DMS114 treated with DMSO at 0.1 percent for 48 hours (cell line): ENCODE results near the gene PSMC5.
"Not testable (repeated sequence)": the region's sequence is repeated elsewhere in the genome, so short reads cannot be mapped to it uniquely, and the experiment has no call there.

Experiments
- DNase-seq: peaks from one replicate; lab custom pipeline; 2025; ENCODE audit not compliant: unreplicated experiment; lab: John Stamatoyannopoulos, UW

PSMC5 gene

DNA sequence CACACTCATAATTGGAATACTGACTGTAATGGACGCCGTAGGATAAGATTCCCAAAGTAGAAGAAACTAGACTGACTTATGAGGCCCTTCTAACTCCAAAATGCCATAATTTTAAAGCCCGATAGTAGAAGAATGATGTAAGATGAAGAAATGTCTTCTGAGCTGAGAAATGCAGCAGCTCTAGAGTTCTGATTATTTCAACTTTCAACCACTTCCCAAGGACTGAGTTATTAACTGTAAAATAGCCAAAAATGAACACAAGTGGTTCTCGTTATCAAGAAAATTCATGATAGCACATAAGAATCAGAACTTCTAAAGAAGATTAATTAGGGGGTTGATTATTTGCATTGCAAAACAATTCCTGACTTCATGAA, 43.0 kb downstream of the PSMC5 start:
- DNase-seq: not testable (repeated sequence)

GRCh38 chr17:63871646-63872365, 44.6 kb downstream of the PSMC5 start:
- not testable (repeated sequence) for DNase-seq

DNA sequence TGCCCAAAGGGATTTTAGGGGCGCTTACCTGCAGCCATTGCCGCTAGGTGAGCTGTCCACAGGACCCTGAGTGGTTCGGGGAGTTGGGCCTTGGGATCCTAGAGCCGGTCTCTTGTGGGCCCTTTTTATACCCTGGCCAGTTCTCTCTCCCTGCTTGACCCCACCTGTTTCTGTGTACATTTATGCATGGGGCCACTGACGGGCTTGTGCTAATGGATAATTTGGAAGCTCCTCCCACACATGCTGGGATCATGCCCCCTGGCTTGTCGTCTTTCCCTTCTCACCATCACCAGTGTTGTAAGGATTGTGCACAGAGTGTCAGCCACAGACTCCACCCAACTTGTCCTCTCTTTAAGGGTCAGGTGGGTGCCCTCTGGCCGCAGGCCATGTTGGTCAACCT, 46.3 kb downstream of the PSMC5 start, which contains the start of gene CSH2:
CSH2 (minus strand) TSS at position 101 of the 400 bp plus-strand sequence; CDS start at position 38, 63 bp downstream.
- DNase-seq: not testable (repeated sequence)

DNA sequence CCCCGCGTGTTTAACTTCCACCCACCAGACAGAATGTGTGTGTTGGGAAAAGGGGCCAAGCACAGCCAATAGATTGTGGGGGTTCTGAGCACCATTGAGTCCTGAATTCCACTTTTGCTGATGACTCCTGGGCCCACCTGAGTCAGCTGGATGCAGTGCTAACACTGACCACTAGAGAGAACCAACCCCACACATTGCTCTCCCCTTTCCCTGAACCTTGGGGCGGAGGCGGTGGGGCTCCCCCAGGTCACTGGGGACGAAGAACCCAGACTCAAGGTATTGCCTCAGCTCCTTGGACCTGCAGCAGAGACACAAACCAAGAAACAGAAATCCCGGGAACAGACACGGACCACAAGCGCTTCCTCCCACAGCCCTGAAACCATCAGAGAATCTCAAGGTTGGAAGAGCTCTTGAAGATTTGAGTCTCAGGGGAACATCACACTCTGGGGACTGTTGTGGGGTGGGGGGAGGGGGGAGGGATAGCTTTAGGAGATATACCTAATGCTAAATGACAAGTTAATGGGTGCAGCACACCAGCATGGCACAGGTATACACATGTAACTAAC, 46.9 kb downstream of the PSMC5 start:
- not testable (repeated sequence) for DNase-seq

DNA sequence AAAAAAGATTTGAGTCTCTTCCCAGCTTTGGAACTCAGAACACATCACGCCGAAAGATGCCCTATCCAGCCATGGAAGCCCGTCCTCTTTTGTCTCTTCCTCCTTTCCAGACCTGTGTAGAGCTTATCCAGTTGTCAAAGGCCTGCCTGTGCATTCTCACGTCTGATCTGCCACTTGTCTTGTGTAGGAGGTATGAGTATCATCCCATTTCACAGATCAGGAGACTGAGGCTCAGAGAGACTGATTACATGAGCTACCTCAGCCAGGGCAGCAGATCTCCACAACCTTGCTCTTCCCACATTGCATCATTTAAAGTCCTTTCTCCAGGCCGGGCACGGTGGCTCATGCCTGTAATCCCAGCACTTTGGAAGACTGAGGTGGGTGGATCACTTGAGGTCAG, 47.5 kb downstream of the PSMC5 start:
- not testable (repeated sequence) for DNase-seq

- DNase-seq: not testable (repeated sequence)
Measured at GRCh38 chr17:63878413-63878812, 51.2 kb downstream of the PSMC5 start.

DNA sequence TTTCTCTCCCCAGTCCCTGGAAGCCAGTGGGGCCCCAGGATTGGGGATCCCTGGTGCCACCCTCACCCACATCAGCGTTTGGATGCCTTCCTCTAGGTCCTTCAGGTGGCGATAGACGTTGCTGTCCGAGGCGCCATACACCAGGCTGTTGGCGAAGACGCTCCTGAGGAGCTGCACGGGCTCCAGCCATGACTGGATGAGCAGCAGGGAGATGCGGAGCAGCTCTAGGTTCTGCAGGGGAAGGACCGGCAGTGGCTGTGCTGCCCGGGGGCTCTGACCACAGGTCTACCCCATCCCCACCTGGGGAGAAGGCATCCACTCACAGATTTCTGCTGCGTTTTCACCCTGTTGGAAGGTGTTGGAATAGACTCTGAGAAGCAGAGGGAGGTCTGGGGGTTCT, 53.5 kb downstream of the PSMC5 start:
- no peak for DNase-seq

DNA sequence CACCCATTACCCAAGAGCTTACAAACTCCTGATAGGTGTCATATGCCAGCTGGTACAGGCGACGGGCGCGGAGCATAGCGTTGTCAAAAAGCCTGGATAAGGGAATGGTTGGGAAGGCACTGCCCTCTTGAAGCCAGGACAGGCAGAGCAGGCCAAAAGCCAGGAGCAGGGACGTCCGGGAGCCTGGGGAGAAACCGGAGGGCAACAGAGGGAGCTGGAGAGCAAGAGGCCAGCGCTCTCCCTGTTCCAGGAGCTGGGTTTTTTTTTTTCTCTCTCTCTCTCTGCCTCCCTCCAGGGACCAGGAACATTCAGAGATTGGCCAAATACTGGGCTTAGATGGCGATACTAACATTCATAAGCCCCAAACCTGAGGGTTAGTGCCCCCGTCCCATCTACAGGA, 54.1 kb downstream of the PSMC5 start:
- DNase-seq: not testable (repeated sequence)
